Measurements from ENCODE around the gene CLEC4F. TPM values are rescaled to one million over a fixed set of nuclear protein-coding genes. Genes with fewer than 3 reads are reported as not detected.

CLEC4F gene
- total and polyA plus RNA-seq, 2 experiments from 2014 or later = not detected

- no peaks in the 10 kb centered on the region for H3K27me3 ChIP-seq (ENCODE audit: insufficient read depth)
- ATAC-seq = no peak
- no peak overlapping the region for H3K4me2 ChIP-seq
- H3K36me3 ChIP-seq (ENCODE audit: insufficient read depth) = no peaks in the 10 kb centered on the region
- peaks cover 13% of the 10 kb centered on the region for H3K4me1 ChIP-seq (ENCODE audit: insufficient read depth)
- no peak for DNase-seq (ENCODE audit: low spot score)
- H3K79me2 ChIP-seq (replicated peaks; ENCODE audit: insufficient read depth) = no peaks in the 10 kb centered on the region
- Mint-ChIP-seq H3K4me1 (peaks cover 18% of the 10 kb centered on the region), H3K36me3 (ENCODE audit: low read depth) (no peaks in the 10 kb centered on the region), H3K4me3 (no peak overlapping the region), H3K27ac (no peak overlapping the region), H3K27me3 (ENCODE audit: insufficient read depth, low read depth, poor library complexity) (peaks cover 20% of the 10 kb centered on the region), H3K9me3 (peaks cover 3% of the 10 kb centered on the region; the same call in 2 of the 3 replicates)
- no peak overlapping the region for H2AFZ ChIP-seq
- no peak overlapping the region for H3K4me3 ChIP-seq
- no peak overlapping the region for H3K27ac ChIP-seq (ENCODE audit: low read depth)
- no peak for TF ChIP-seq CTCF (conservative IDR thresholded peaks at IDR 0.05; ENCODE audit: low read depth in 2 of 2)
- no peak for TF ChIP-seq EZH2phosphoT487 (IDR thresholded peaks at IDR 0.05; ENCODE audit: unreplicated experiment)
- no peak for TF ChIP-seq ZNF331 (CRISPR knock-in tag; IDR thresholded peaks at IDR 0.05; ENCODE audit: low read depth)
- no peak for TF ChIP-seq REST (IDR thresholded peaks at IDR 0.05; ENCODE audit: unreplicated experiment)
- no peak for TF ChIP-seq POLR2AphosphoS5 (IDR thresholded peaks at IDR 0.05; ENCODE audit: low read depth)
- TF ChIP-seq EZH2 (IDR thresholded peaks at IDR 0.05; ENCODE audit: low read depth, unreplicated experiment) = no peak
- peaks cover 4% of the 10 kb centered on the region; the same call in 1 of the 2 replicates for H3K9me2 ChIP-seq (ENCODE audit: insufficient read depth)
- H3F3A ChIP-seq (replicated peaks; ENCODE audit: low read depth) = no peaks in the 10 kb centered on the region
- H4K20me1 ChIP-seq (replicated peaks; ENCODE audit: insufficient read depth) = no peaks in the 10 kb centered on the region
Observed at GRCh38 chr2:70831861-70832260, 11.5 kb upstream of the CLEC4F start.

- Mint-ChIP-seq H3K4me3 (no peak overlapping the region), H3K27ac (no peak overlapping the region), H3K4me1 (peaks cover 19% of the 10 kb centered on the region), H3K9me3 (peaks cover 3% of the 10 kb centered on the region; the same call in 2 of the 3 replicates), H3K27me3 (ENCODE audit: insufficient read depth, low read depth, poor library complexity) (peaks cover 16% of the 10 kb centered on the region), H3K36me3 (ENCODE audit: low read depth) (no peaks in the 10 kb centered on the region)
- H3K4me3 ChIP-seq = no peak overlapping the region
- ATAC-seq (no peak), DNase-seq (ENCODE audit: low spot score) (no peak)
- peaks cover 13% of the 10 kb centered on the region for H3K4me1 ChIP-seq (ENCODE audit: insufficient read depth)
- H3K79me2 ChIP-seq (replicated peaks; ENCODE audit: insufficient read depth) = no peaks in the 10 kb centered on the region
- H2AFZ ChIP-seq = no peak overlapping the region
- H3K27ac ChIP-seq (ENCODE audit: low read depth) = no peak overlapping the region
- H3K27me3 ChIP-seq (ENCODE audit: insufficient read depth) = no peaks in the 10 kb centered on the region
- H3F3A ChIP-seq (replicated peaks; ENCODE audit: low read depth) = no peaks in the 10 kb centered on the region
- no peak overlapping the region for H3K4me2 ChIP-seq
- H3K9me2 ChIP-seq (ENCODE audit: insufficient read depth) = peaks cover 4% of the 10 kb centered on the region; the same call in 1 of the 2 replicates
- no peaks in the 10 kb centered on the region for H4K20me1 ChIP-seq (replicated peaks; ENCODE audit: insufficient read depth)
- H3K36me3 ChIP-seq (ENCODE audit: insufficient read depth) = no peaks in the 10 kb centered on the region
- TF ChIP-seq CTCF (conservative IDR thresholded peaks at IDR 0.05; ENCODE audit: low read depth in 2 of 2) (no peak), CREB1 (CRISPR knock-in tag; IDR thresholded peaks at IDR 0.05; ENCODE audit: low read depth) (no peak), EZH2 (IDR thresholded peaks at IDR 0.05; ENCODE audit: low read depth, unreplicated experiment) (no peak)
Observed at GRCh38 chr2:70830366-70830765, 10.0 kb upstream of the CLEC4F start.
